GM19193 (cell line): ENCODE measurements around the gene HINFP.

Source experiments
- POLR2A ChIP-seq: IDR thresholded peaks from 4 replicates; pipeline ENCODE4 v1.6.1; 2011; ENCODE audit not compliant: insufficient read depth, insufficient read length; ENCODE audit errors: extremely low read depth

HINFP gene

DNA sequence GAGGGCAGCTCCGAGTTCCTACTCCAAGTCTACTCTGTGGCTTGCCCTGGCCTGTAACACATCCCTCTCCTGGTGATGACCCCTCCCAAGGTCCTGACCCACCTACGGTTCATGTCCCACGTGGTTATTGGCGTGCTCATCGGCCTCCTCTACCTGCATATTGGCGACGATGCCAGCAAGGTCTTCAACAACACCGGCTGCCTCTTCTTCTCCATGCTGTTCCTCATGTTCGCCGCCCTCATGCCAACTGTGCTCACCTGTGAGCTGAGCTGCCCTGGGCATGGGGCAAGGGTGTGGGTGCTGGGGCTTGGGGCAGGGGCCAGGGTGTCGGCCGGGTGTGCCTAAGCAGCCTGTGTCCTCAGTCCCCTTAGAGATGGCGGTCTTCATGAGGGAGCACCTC is 37.1 kb downstream of the HINFP start:
- no peak for TF ChIP-seq POLR2A

DNA sequence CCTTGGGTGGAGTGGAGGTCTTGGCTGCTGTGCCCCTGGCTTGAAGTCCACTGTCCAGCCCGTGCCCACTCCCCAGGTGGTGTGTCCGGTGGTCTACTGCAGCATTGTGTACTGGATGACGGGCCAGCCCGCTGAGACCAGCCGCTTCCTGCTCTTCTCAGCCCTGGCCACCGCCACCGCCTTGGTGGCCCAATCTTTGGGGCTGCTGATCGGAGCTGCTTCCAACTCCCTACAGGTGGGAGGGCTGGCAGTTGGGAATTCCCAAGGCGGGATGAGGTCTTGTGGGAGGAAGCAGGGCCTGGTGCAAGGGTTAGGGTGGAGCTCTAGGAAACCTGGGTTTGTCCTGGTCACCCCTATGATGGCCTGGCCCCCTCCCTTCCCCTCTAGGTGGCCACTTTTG is 38.8 kb downstream of the HINFP start:
- no peak for TF ChIP-seq POLR2A

DNA sequence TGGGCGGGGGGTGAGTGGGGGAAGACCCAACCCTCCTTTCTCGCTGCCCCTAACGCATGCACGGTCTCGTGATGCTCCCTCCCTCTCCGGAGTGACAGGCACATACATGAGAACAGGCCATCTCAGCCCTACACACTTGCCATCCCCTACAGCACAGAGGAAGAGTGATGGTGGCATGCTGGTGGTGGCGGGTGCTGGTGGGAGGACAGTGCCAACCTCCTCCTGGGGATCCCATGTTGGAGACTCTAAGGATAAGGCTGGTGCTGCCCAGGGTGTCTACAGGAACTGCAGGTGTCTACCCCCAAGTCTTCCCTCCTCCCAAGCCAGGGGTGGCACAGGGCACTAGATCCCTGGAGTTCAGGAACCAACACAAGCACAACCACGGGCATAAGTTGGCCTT is 40.5 kb downstream of the HINFP start:
- TF ChIP-seq POLR2A, result no peak

- TF ChIP-seq POLR2A, result no peak
These were observed 45.1 kb downstream of the HINFP start for GRCh38 chr11:119166368-119167076.

GRCh38 chr11:119167933-119168332 is 46.6 kb downstream of the HINFP start:
- no peak for TF ChIP-seq POLR2A

- TF ChIP-seq POLR2A, result peak; percentile 68
These were observed 47.3 kb downstream of the HINFP start, which contains the start of gene NLRX1 for GRCh38 chr11:119168471-119169281. TSS of gene NLRX1 (plus strand) at chr11:119168725. CDS start at chr11:119171404, 2,679 bp downstream.

GRCh38 chr11:119169282-119169719 is 47.9 kb downstream of the HINFP start:
- TF ChIP-seq POLR2A, result peak; percentile 17

DNA sequence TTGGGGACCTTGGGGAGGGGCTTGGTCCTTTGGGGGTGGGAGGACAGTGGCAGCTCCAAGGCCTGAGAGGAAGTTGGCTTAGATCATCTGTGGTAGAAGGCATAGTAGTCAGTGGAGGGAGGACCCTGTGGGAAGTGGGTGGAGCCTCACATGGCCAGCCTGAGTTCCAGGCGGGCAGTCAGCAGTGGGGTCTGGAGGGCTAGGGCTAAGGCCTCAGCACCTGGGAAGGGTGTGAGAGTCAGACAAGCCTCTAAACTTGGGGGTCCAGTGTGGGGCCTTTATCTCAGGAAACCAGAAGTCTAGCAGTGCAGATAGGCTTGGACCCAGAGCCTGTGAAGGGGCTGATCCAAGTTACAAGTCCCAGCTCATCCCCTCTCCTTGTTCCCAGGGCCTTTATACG is 51.1 kb downstream of the HINFP start:
- TF ChIP-seq POLR2A, result no peak

DNA sequence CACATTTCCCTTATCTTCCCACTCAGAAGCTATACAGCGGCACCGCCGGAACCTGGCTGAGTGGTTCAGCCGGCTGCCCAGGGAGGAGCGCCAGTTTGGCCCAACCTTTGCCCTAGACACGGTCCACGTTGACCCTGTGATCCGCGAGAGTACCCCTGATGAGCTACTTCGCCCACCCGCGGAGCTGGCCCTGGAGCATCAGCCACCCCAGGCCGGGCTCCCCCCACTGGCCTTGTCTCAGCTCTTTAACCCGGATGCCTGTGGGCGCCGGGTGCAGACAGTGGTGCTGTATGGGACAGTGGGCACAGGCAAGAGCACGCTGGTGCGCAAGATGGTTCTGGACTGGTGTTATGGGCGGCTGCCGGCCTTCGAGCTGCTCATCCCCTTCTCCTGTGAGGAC is 52.1 kb downstream of the HINFP start:
- no peak for TF ChIP-seq POLR2A

- TF ChIP-seq POLR2A, result no peak
These were observed 54.2 kb downstream of the HINFP start for GRCh38 chr11:119175493-119176077.

GRCh38 chr11:119178166-119178680 is 56.8 kb downstream of the HINFP start:
- TF ChIP-seq POLR2A, result no peak

- no peak for TF ChIP-seq POLR2A
These were observed 58.0 kb downstream of the HINFP start for GRCh38 chr11:119179342-119179741.

DNA sequence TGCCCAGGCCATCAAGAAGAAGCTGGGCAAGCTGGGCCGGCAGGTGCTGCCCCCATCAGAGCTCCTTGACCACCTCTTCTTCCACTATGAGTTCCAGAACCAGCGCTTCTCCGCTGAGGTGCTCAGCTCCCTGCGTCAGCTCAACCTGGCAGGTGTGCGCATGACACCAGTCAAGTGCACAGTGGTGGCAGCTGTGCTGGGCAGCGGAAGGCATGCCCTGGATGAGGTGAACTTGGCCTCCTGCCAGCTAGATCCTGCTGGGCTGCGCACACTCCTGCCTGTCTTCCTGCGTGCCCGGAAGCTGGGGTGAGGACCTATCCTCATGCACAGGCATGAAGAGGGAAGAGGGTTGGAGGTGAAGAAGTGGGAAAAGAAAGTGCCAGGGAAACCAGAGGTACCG is 58.6 kb downstream of the HINFP start:
- TF ChIP-seq POLR2A, result no peak

- TF ChIP-seq POLR2A, result no peak
These were observed 59.6 kb downstream of the HINFP start for GRCh38 chr11:119180729-119181676.

- TF ChIP-seq POLR2A, result no peak
These were observed 60.5 kb downstream of the HINFP start for GRCh38 chr11:119181677-119182412.
